ENCODE results near the gene DHRS12. TPM values are rescaled to one million over a fixed set of nuclear protein-coding genes. Genes with fewer than 3 reads are reported as not detected.

DHRS12 gene
- total RNA-seq, 3 donors from 2014 or later (not counting 1 experiment from before 2014, with no cell fraction given) = 7.0 to 11.7 (median 10.4) TPM

- Histone ChIP-seq H3K36me3 (ENCODE audit: control insufficient read depth, insufficient read depth, low read length) (no peaks in the 10 kb centered on the region), H3K9me3 (ENCODE audit: control insufficient read depth, insufficient read depth, low read length) (no peaks in the 10 kb centered on the region), H3K4me3 (ENCODE audit: low read length) (no peak overlapping the region), H3K4me1 (ENCODE audit: control insufficient read depth, insufficient read depth, low read length) (peaks cover 10% of the 10 kb centered on the region), H3K27me3 (ENCODE audit: control insufficient read depth, insufficient read depth, low read length) (no peaks in the 10 kb centered on the region), H3K27ac (ENCODE audit: low read length) (no peak overlapping the region)
- TF ChIP-seq CTCF (IDR thresholded peaks at IDR 0.05) = no peak
- H3K9me3 Mint-ChIP-seq = no peaks in the 10 kb centered on the region
- ATAC-seq (no peak), DNase-seq (no peak)
- peak overlapping the region in 1 of 2 donors; percentile 15 for H3K27ac Mint-ChIP-seq
- intact Hi-C loops (cut with micrococcal nuclease) = loop anchor here (5.0 kb wide), 1 partner anchor 668 kb away; no protein-coding TSS in a partner anchor
- no peak overlapping the region for H3K4me3 Mint-ChIP-seq
- WGBS (ENCODE audit: insufficient coverage) = 100% methylated on average over 1 of the region's 2 CpGs
- no peaks in the 10 kb centered on the region for H3K36me3 Mint-ChIP-seq
- peaks cover 0 to 4% of the 10 kb centered on the region in 2 donors for H3K27me3 Mint-ChIP-seq (ENCODE audit: low read depth in 2 of 2)
- H3K4me1 Mint-ChIP-seq = peaks cover 0 to 4% of the 10 kb centered on the region in 2 donors
Measured at GRCh38 chr13:51795419-51795818, 8.5 kb downstream of the DHRS12 start.

GRCh38 chr13:51794964-51795363, 9.0 kb downstream of the DHRS12 start:
- H3K36me3 Mint-ChIP-seq = no peaks in the 10 kb centered on the region
- H3K27me3 Mint-ChIP-seq (ENCODE audit: low read depth in 2 of 2) = peaks cover 0 to 4% of the 10 kb centered on the region in 2 donors
- Histone ChIP-seq H3K27me3 (ENCODE audit: control insufficient read depth, insufficient read depth, low read length) (no peaks in the 10 kb centered on the region), H3K9me3 (ENCODE audit: control insufficient read depth, insufficient read depth, low read length) (no peaks in the 10 kb centered on the region), H3K36me3 (ENCODE audit: control insufficient read depth, insufficient read depth, low read length) (no peaks in the 10 kb centered on the region), H3K27ac (ENCODE audit: low read length) (no peak overlapping the region), H3K4me1 (ENCODE audit: control insufficient read depth, insufficient read depth, low read length) (peaks cover 10% of the 10 kb centered on the region), H3K4me3 (ENCODE audit: low read length) (no peak overlapping the region)
- no peak for TF ChIP-seq CTCF (IDR thresholded peaks at IDR 0.05)
- WGBS (ENCODE audit: insufficient coverage) = 63% methylated on average over 4 of the region's 4 CpGs
- H3K4me3 Mint-ChIP-seq = no peak overlapping the region
- ATAC-seq (no peak), DNase-seq (no peak)
- H3K4me1 Mint-ChIP-seq = peaks cover 0 to 4% of the 10 kb centered on the region in 2 donors
- H3K9me3 Mint-ChIP-seq = no peaks in the 10 kb centered on the region
- peak overlapping the region in 1 of 2 donors; percentile 15 for H3K27ac Mint-ChIP-seq
- intact Hi-C loops (cut with micrococcal nuclease) = loop anchor here (5.0 kb wide), 1 partner anchor 668 kb away; no protein-coding TSS in a partner anchor

- DNase-seq (no peak), ATAC-seq (peak in 1 of 3 donors; percentile 37)
- Histone ChIP-seq H3K4me1 (ENCODE audit: control insufficient read depth, insufficient read depth, low read length) (peaks cover 10% of the 10 kb centered on the region), H3K9me3 (ENCODE audit: control insufficient read depth, insufficient read depth, low read length) (no peaks in the 10 kb centered on the region), H3K27me3 (ENCODE audit: control insufficient read depth, insufficient read depth, low read length) (no peaks in the 10 kb centered on the region), H3K27ac (ENCODE audit: low read length) (no peak overlapping the region), H3K36me3 (ENCODE audit: control insufficient read depth, insufficient read depth, low read length) (no peaks in the 10 kb centered on the region), H3K4me3 (ENCODE audit: low read length) (no peak overlapping the region)
- no peak for TF ChIP-seq CTCF (IDR thresholded peaks at IDR 0.05)
- Mint-ChIP-seq H3K36me3 (no peaks in the 10 kb centered on the region), H3K9me3 (no peaks in the 10 kb centered on the region), H3K27me3 (ENCODE audit: low read depth in 2 of 2) (no peaks in the 10 kb centered on the region), H3K27ac (no peak overlapping the region), H3K4me3 (no peak overlapping the region), H3K4me1 (peaks cover 0 to 4% of the 10 kb centered on the region in 2 donors)
- 41% methylated on average over 6 of the region's 6 CpGs for WGBS (ENCODE audit: insufficient coverage)
- intact Hi-C loops (cut with micrococcal nuclease) = no loop called here
Measured at GRCh38 chr13:51793570-51794271, 10.2 kb downstream of the DHRS12 start.
